ENCODE results near the gene CADM1. TPM values are rescaled to one million over a fixed set of nuclear protein-coding genes. Genes with fewer than 3 reads are reported as not detected.

The CADM1 gene
- polyA plus RNA-seq, 1 experiment: 31.8 TPM

- ChIA-PET CTCF (interaction anchor here (1.6 kb wide), 1 partner anchor 136 kb away, joined by 4 read pairs; no protein-coding TSS in a partner anchor), POLR2A (no interaction called here)
- Histone ChIP-seq H3K27me3 (ENCODE audit: control insufficient read depth, insufficient read depth, low read length) (no peaks in the 10 kb centered on the region), H3K36me3 (ENCODE audit: control insufficient read depth, insufficient read depth, low read length) (no peaks in the 10 kb centered on the region), H3K4me3 (ENCODE audit: low read depth, low read length) (no peak overlapping the region)
- TF ChIP-seq CTCF (IDR thresholded peaks at IDR 0.05; ENCODE audit: insufficient read depth, low read depth, low read length): no peak
- no peak for DNase-seq (ENCODE audit: low read depth)
Observed at GRCh38 chr11:115303929-115304531, 200.2 kb downstream of the CADM1 start.

GRCh38 chr11:115302946-115303703 lies 201.1 kb downstream of the CADM1 start:
- CTCF ChIA-PET: no interaction called here
- POLR2A ChIA-PET: no interaction called here
- H3K36me3 ChIP-seq (ENCODE audit: control insufficient read depth, insufficient read depth, low read length): no peaks in the 10 kb centered on the region

GRCh38 chr11:115300660-115301428 lies 203.4 kb downstream of the CADM1 start:
- H3K36me3 ChIP-seq (ENCODE audit: control insufficient read depth, insufficient read depth, low read length): no peaks in the 10 kb centered on the region
- ChIA-PET POLR2A (no interaction called here), CTCF (no interaction called here)
- DNase-seq (ENCODE audit: low read depth): no peak
- TF ChIP-seq CTCF (IDR thresholded peaks at IDR 0.05; ENCODE audit: insufficient read depth, low read depth, low read length): no peak
- H3K27me3 ChIP-seq (ENCODE audit: control insufficient read depth, insufficient read depth, low read length): no peaks in the 10 kb centered on the region
- no peak overlapping the region for H3K4me3 ChIP-seq (ENCODE audit: low read depth, low read length)

More at GRCh38 chr11:115302946-115303703, 201.1 kb downstream of the CADM1 start:
- DNase-seq (ENCODE audit: low read depth): no peak
- no peaks in the 10 kb centered on the region for H3K27me3 ChIP-seq (ENCODE audit: control insufficient read depth, insufficient read depth, low read length)
- no peak for TF ChIP-seq CTCF (IDR thresholded peaks at IDR 0.05; ENCODE audit: insufficient read depth, low read depth, low read length)
- H3K4me3 ChIP-seq (ENCODE audit: low read depth, low read length): no peak overlapping the region

GRCh38 chr11:115298300-115299012 lies 205.8 kb downstream of the CADM1 start:
- TF ChIP-seq CTCF (IDR thresholded peaks at IDR 0.05; ENCODE audit: insufficient read depth, low read depth, low read length): no peak
- no peak for DNase-seq (ENCODE audit: low read depth)
- CTCF ChIA-PET: no interaction called here
- POLR2A ChIA-PET: no interaction called here
- no peak overlapping the region for H3K4me3 ChIP-seq (ENCODE audit: low read depth, low read length)
- no peaks in the 10 kb centered on the region for H3K27me3 ChIP-seq (ENCODE audit: control insufficient read depth, insufficient read depth, low read length)
- no peaks in the 10 kb centered on the region for H3K36me3 ChIP-seq (ENCODE audit: control insufficient read depth, insufficient read depth, low read length)

GRCh38 chr11:115297330-115297729 lies 206.9 kb downstream of the CADM1 start:
- H3K27me3 ChIP-seq (ENCODE audit: control insufficient read depth, insufficient read depth, low read length): no peaks in the 10 kb centered on the region

More at GRCh38 chr11:115297330-115297729, 206.9 kb downstream of the CADM1 start:
- no peak for TF ChIP-seq CTCF (IDR thresholded peaks at IDR 0.05; ENCODE audit: insufficient read depth, low read depth, low read length)
- DNase-seq (ENCODE audit: low read depth): no peak
- CTCF ChIA-PET: no interaction called here
- Histone ChIP-seq H3K36me3 (ENCODE audit: control insufficient read depth, insufficient read depth, low read length) (no peaks in the 10 kb centered on the region), H3K4me3 (ENCODE audit: low read depth, low read length) (no peak overlapping the region)
- POLR2A ChIA-PET: no interaction called here

All from BJ (cell line).